Gastrocnemius medialis (tissue), 4 donors: ENCODE measurements around the gene PTX4. TPM values are rescaled to one million over a fixed set of nuclear protein-coding genes. Genes with fewer than 3 reads are reported as not detected.

Experiments used
- ATAC-seq, 2 donors: fragments of 150-250 bp; one replicate each; pipeline ENCODE4 v1.9.1; 2016
- DNase-seq, 2 donors: peaks; one replicate each; pipeline ENCODE4 v3.0.0-alpha.2; 2019
- H3K27ac ChIP-seq, 4 donors: fragments of 200-600 bp; sonication (generic); 1 replicate in 1 of 4; 2 replicates in 3 of 4; pipeline ENCODE4 v1.5.1; 2016 to 2018; ENCODE audit warnings: mild to moderate bottlenecking in 2 of 4, moderate library complexity in 1 of 4
- H3K27me3 ChIP-seq, 3 donors: fragments of 200-600 bp; sonication (generic) in 2 of 3; 1 replicate in 1 of 3; 2 replicates in 2 of 3; pipeline versions ENCODE4 v1.5.1 to v1.6.0; 2016 to 2019; ENCODE audit warnings: mild to moderate bottlenecking in 1 of 3, moderate library complexity in 1 of 3
- H3K36me3 ChIP-seq, 2 donors: fragments of 200-600 bp; sonication (generic) in 1 of 2; one replicate each; pipeline ENCODE4 v1.5.1; 2017 to 2018
- H3K4me1 ChIP-seq, 2 donors: fragments of 200-600 bp; sonication (generic) in 1 of 2; one replicate each; pipeline ENCODE4 v1.5.1; 2016 to 2017; ENCODE audit warnings: mild to moderate bottlenecking in 2 of 2
- H3K4me3 ChIP-seq, 4 donors: fragments of 200-600 bp; sonication (generic) in 3 of 4; 1 replicate in 1 of 4; 2 replicates in 3 of 4; pipeline ENCODE4 v1.5.1; 2016 to 2019; ENCODE audit warnings: mild to moderate bottlenecking in 2 of 4
- H3K9me3 ChIP-seq, 3 donors: fragments of 200-600 bp; sonication (generic) in 2 of 3; 1 replicate in 1 of 3; 2 replicates in 2 of 3; pipeline ENCODE4 v1.5.1; 2016 to 2019
- CTCF ChIP-seq, 5 experiments: fragments of 450-650 bp in 3 of 5; fragments of 200-600 bp in 2 of 5; sonication (generic) in 2 of 5; IDR thresholded peaks in 4 of 5; conservative IDR thresholded peaks in 1 of 5; 1 replicate in 4 of 5; 2 replicates in 1 of 5; pipeline ENCODE4 v1.5.1; 2016 to 2019; ENCODE audit warnings: antibody characterized with exemption in 5 of 5, mild to moderate bottlenecking in 3 of 5, moderate library complexity in 3 of 5
- POLR2A ChIP-seq, 2 donors: fragments of 450-650 bp; IDR thresholded peaks; one replicate each; pipeline ENCODE4 v1.6.1; 2017; ENCODE audit warnings: antibody characterized with exemption in 2 of 2, mild to moderate bottlenecking in 2 of 2, moderate library complexity in 2 of 2
- in situ Hi-C, 4 donors: fragments of 200-750 bp; cut with MboI; loops; one replicate each; pipeline versions ENCODE4 v1.15.0 to v1.8.0; 2017; ENCODE audit warnings: low sequenced_read_pairs in 4 of 4
- intact Hi-C: fragments of 100-400 bp; cut with DNase I; formaldehyde crosslinking; loops from one replicate; pipeline ENCODE4 v1.15.1; 2023; ENCODE audit warnings: low total_unique reads
- total RNA-seq, 4 donors: library from RNA; depleted of rRNA; stranded (reverse); fragments of >200 nt; gene quantifications; one replicate each; pipeline versions ENCODE4 v1.1.0 to v1.2.3, GENCODE V29; 2016

PTX4 gene
- total RNA-seq, 4 donors from 2014 or later, result 0.41 TPM; not detected in 3

DNA sequence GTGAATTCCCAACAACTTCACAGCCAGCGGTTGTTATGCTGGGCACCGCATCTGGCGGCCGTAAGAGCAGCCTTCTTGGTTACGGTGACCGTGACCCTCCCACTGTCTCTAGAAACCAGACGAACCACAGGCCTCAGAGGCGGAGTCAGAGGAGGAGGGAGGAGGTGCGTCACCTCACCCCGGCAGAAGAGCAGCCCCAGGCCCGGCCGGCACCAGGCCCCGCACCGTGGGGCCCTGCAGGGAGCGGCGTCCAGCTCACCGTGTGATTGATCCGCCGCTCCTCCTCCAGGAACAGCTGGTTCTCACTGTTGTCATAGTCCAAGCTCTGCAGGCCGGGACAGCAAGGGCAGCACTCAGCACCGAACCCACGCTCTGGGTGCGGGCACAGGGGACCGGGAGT, 27.6 kb downstream of the PTX4 start:
- ATAC-seq, result no peak
- Histone ChIP-seq H3K36me3 (peaks cover 0 to 40% of the 10 kb centered on the region in 2 donors), H3K4me3 (no peak overlapping the region), H3K27ac (no peak overlapping the region), H3K27me3 (no peaks in the 10 kb centered on the region), H3K9me3 (no peaks in the 10 kb centered on the region), H3K4me1 (no peaks in the 10 kb centered on the region)
- intact Hi-C loops (no loop called here), in situ Hi-C loops (no loop called here)
- TF ChIP-seq CTCF (IDR thresholded peaks at IDR 0.05 in 4 of 5, conservative IDR thresholded peaks at IDR 0.05 in 1 of 5) (no peak), POLR2A (IDR thresholded peaks at IDR 0.05) (no peak)
- no peak for DNase-seq

DNA sequence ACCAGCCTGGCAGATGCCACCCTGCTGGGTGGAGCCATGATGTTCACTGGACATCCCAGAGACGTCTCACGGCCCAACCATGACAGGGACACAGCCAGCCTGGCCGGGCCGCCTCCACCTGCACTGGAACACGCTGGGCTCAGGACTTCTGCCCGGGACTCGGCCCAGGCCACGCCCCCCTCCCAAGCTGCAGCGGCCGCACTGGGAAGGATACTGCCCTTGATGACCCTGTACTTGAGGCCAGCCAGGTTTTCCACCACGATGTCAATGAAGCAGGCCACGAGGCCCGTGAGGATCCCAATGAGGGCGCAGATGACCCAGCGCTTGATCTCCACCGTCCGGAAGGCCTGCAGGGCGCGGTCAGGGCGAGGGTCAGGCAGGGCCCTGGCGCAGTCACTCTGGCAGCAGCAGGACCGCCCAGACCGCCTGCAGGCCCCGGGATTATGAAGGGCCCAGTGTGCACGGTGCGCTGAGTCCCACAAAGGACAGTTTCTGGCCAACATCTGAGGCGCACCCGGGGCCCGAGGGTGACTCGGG, 28.1 kb downstream of the PTX4 start:
- intact Hi-C loops, result no loop called here
- H3K4me3 ChIP-seq, result no peak overlapping the region
- ATAC-seq (no peak), DNase-seq (no peak)
- TF ChIP-seq POLR2A (IDR thresholded peaks at IDR 0.05) (no peak), CTCF (IDR thresholded peaks at IDR 0.05 in 4 of 5, conservative IDR thresholded peaks at IDR 0.05 in 1 of 5) (no peak)
- no peaks in the 10 kb centered on the region for H3K27me3 ChIP-seq
- H3K27ac ChIP-seq, result no peak overlapping the region
- H3K9me3 ChIP-seq, result no peaks in the 10 kb centered on the region
- peaks cover 0 to 45% of the 10 kb centered on the region in 2 donors for H3K36me3 ChIP-seq
- no peaks in the 10 kb centered on the region for H3K4me1 ChIP-seq
- in situ Hi-C loops, result no loop called here

- in situ Hi-C loops, result no loop called here
- Histone ChIP-seq H3K27me3 (no peaks in the 10 kb centered on the region), H3K27ac (no peak overlapping the region), H3K36me3 (peaks cover 0 to 52% of the 10 kb centered on the region in 2 donors), H3K4me3 (no peak overlapping the region), H3K9me3 (no peaks in the 10 kb centered on the region), H3K4me1 (no peaks in the 10 kb centered on the region)
- DNase-seq, result no peak
- no peak for ATAC-seq
- intact Hi-C loops, result no loop called here
- TF ChIP-seq POLR2A (IDR thresholded peaks at IDR 0.05) (no peak), CTCF (IDR thresholded peaks at IDR 0.05 in 4 of 5, conservative IDR thresholded peaks at IDR 0.05 in 1 of 5) (no peak)
These were observed 28.8 kb downstream of the PTX4 start for GRCh38 chr16:1459967-1460366.

DNA sequence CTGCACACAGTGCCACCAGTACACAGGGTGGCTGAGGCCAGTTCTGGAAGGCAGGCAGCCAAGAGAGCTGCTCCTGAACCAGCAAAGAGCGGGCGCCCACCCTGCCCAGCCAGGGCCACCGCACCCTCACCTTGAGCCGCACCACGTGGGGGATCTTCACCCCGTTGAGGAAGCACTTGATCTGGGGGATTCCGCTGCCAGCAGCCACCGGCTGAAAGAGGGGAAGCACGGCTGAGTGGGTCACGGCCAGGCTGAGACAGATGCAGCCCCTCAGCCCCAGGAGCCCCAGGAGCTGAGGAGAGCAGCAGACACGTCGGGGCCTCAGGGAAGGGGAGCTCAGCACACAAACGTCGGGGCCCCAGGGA, 29.8 kb downstream of the PTX4 start:
- in situ Hi-C loops, result no loop called here
- TF ChIP-seq POLR2A (IDR thresholded peaks at IDR 0.05) (no peak), CTCF (IDR thresholded peaks at IDR 0.05 in 4 of 5, conservative IDR thresholded peaks at IDR 0.05 in 1 of 5) (no peak)
- no peak overlapping the region for H3K4me3 ChIP-seq
- no peaks in the 10 kb centered on the region for H3K4me1 ChIP-seq
- intact Hi-C loops, result no loop called here
- no peaks in the 10 kb centered on the region for H3K9me3 ChIP-seq
- ATAC-seq (no peak), DNase-seq (no peak)
- H3K36me3 ChIP-seq, result peaks cover 0 to 58% of the 10 kb centered on the region in 2 donors
- no peak overlapping the region for H3K27ac ChIP-seq
- no peaks in the 10 kb centered on the region for H3K27me3 ChIP-seq

GRCh38 chr16:1458336-1458976, 30.3 kb downstream of the PTX4 start:
- Histone ChIP-seq H3K9me3 (no peaks in the 10 kb centered on the region), H3K27me3 (no peaks in the 10 kb centered on the region), H3K27ac (no peak overlapping the region), H3K4me1 (no peaks in the 10 kb centered on the region), H3K36me3 (peaks cover 0 to 62% of the 10 kb centered on the region in 2 donors), H3K4me3 (no peak overlapping the region)
- intact Hi-C loops, result no loop called here
- ATAC-seq, result no peak
- TF ChIP-seq CTCF (IDR thresholded peaks at IDR 0.05 in 4 of 5, conservative IDR thresholded peaks at IDR 0.05 in 1 of 5), result no peak
- TF ChIP-seq POLR2A (IDR thresholded peaks at IDR 0.05), result no peak
- DNase-seq, result no peak
- in situ Hi-C loops, result no loop called here
